IPS-18a (cell line): Measurements from ENCODE around the gene AFG1L.
"Not testable (repeated sequence)": the region's sequence is repeated elsewhere in the genome, so short reads cannot be mapped to it uniquely, and the experiment has no call there.

Experiments
- H3K27ac ChIP-seq: one replicate; pipeline ENCODE4 v1.5.1; 2013; ENCODE audit warnings: low read length
- H3K27me3 ChIP-seq: one replicate; pipeline ENCODE4 v1.6.1; 2013; ENCODE audit warnings: mild to moderate bottlenecking, low read length; ENCODE audit not compliant: control insufficient read depth, insufficient read depth
- H3K36me3 ChIP-seq: one replicate; pipeline ENCODE4 v1.6.1; 2013; ENCODE audit warnings: low read depth, low read length; ENCODE audit not compliant: control insufficient read depth
- H3K4me1 ChIP-seq: one replicate; pipeline ENCODE4 v1.6.1; 2013; ENCODE audit warnings: low read depth, low read length; ENCODE audit not compliant: control insufficient read depth
- H3K4me3 ChIP-seq: one replicate; pipeline ENCODE4 v1.5.1; 2013; ENCODE audit warnings: low read length
- H3K9ac ChIP-seq: one replicate; pipeline ENCODE4 v1.6.1; 2013; ENCODE audit warnings: mild to moderate bottlenecking, low read length, moderate library complexity
- H3K9me3 ChIP-seq: one replicate; pipeline ENCODE4 v1.6.1; 2013; ENCODE audit warnings: low read depth, low read length; ENCODE audit not compliant: control insufficient read depth

Gene AFG1L

GRCh38 chr6:108263371-108263770 is 31.5 kb upstream of the AFG1L start:
- Histone ChIP-seq H3K9me3 (no peaks in the 10 kb centered on the region), H3K9ac (no peak overlapping the region), H3K36me3 (no peaks in the 10 kb centered on the region), H3K4me1 (peaks cover 7% of the 10 kb centered on the region), H3K27ac (no peak overlapping the region), H3K4me3 (no peak overlapping the region), H3K27me3 (no peaks in the 10 kb centered on the region)

- no peaks in the 10 kb centered on the region for H3K9me3 ChIP-seq
- H3K4me1 ChIP-seq: no peaks in the 10 kb centered on the region
- H3K36me3 ChIP-seq: no peaks in the 10 kb centered on the region
- no peak overlapping the region for H3K9ac ChIP-seq
- H3K27ac ChIP-seq: no peak overlapping the region
- H3K27me3 ChIP-seq: no peaks in the 10 kb centered on the region
- no peak overlapping the region for H3K4me3 ChIP-seq
These were observed 26.0 kb upstream of the AFG1L start for GRCh38 chr6:108268845-108269244.

GRCh38 chr6:108269955-108270354 is 24.9 kb upstream of the AFG1L start:
- H3K4me1 ChIP-seq: not testable (repeated sequence)

GRCh38 chr6:108274546-108274945 is 20.3 kb upstream of the AFG1L start:
- Histone ChIP-seq H3K4me3 (no peak overlapping the region), H3K27ac (no peak overlapping the region), H3K27me3 (no peaks in the 10 kb centered on the region), H3K9me3 (no peaks in the 10 kb centered on the region), H3K36me3 (no peaks in the 10 kb centered on the region), H3K9ac (no peak overlapping the region), H3K4me1 (no peaks in the 10 kb centered on the region)

More at GRCh38 chr6:108269955-108270354, 24.9 kb upstream of the AFG1L start:
- not testable (repeated sequence) for H3K36me3 ChIP-seq, H3K9ac ChIP-seq, H3K27ac ChIP-seq, H3K4me3 ChIP-seq, H3K27me3 ChIP-seq, H3K9me3 ChIP-seq

- H3K4me1 ChIP-seq: peaks cover 9% of the 10 kb centered on the region
- H3K27me3 ChIP-seq: no peaks in the 10 kb centered on the region
- no peak overlapping the region for H3K4me3 ChIP-seq
- no peaks in the 10 kb centered on the region for H3K36me3 ChIP-seq
- no peak overlapping the region for H3K9ac ChIP-seq
- no peaks in the 10 kb centered on the region for H3K9me3 ChIP-seq
- H3K27ac ChIP-seq: no peak overlapping the region
These were observed 18.9 kb upstream of the AFG1L start for GRCh38 chr6:108275976-108276375.

- no peak overlapping the region for H3K27ac ChIP-seq
- peaks cover 9% of the 10 kb centered on the region for H3K4me1 ChIP-seq
- H3K27me3 ChIP-seq: no peaks in the 10 kb centered on the region
These were observed 17.6 kb upstream of the AFG1L start for GRCh38 chr6:108277295-108277694.

GRCh38 chr6:108277831-108278230 is 17.0 kb upstream of the AFG1L start:
- no peaks in the 10 kb centered on the region for H3K9me3 ChIP-seq
- H3K36me3 ChIP-seq: no peaks in the 10 kb centered on the region
- H3K9ac ChIP-seq: no peak overlapping the region
- H3K4me1 ChIP-seq: peaks cover 9% of the 10 kb centered on the region
- H3K27me3 ChIP-seq: no peaks in the 10 kb centered on the region
- no peak overlapping the region for H3K27ac ChIP-seq
- no peak overlapping the region for H3K4me3 ChIP-seq

More at GRCh38 chr6:108277295-108277694, 17.6 kb upstream of the AFG1L start:
- H3K36me3 ChIP-seq: no peaks in the 10 kb centered on the region
- H3K4me3 ChIP-seq: no peak overlapping the region
- no peak overlapping the region for H3K9ac ChIP-seq
- no peaks in the 10 kb centered on the region for H3K9me3 ChIP-seq

- Histone ChIP-seq H3K27ac (no peak overlapping the region), H3K9me3 (no peaks in the 10 kb centered on the region), H3K4me1 (peaks cover 2% of the 10 kb centered on the region), H3K9ac (no peak overlapping the region), H3K27me3 (no peaks in the 10 kb centered on the region), H3K4me3 (no peak overlapping the region), H3K36me3 (no peaks in the 10 kb centered on the region)
These were observed 9.5 kb upstream of the AFG1L start for GRCh38 chr6:108285381-108285780.

GRCh38 chr6:108286366-108286765 is 8.5 kb upstream of the AFG1L start:
- Histone ChIP-seq H3K27me3 (no peaks in the 10 kb centered on the region), H3K4me3 (no peak overlapping the region), H3K4me1 (no peaks in the 10 kb centered on the region), H3K9ac (no peak overlapping the region), H3K36me3 (no peaks in the 10 kb centered on the region), H3K27ac (no peak overlapping the region), H3K9me3 (no peaks in the 10 kb centered on the region)

- Histone ChIP-seq H3K4me1 (no peaks in the 10 kb centered on the region), H3K9ac (no peak overlapping the region), H3K4me3 (no peak overlapping the region), H3K27ac (no peak overlapping the region), H3K27me3 (no peaks in the 10 kb centered on the region), H3K9me3 (no peaks in the 10 kb centered on the region), H3K36me3 (no peaks in the 10 kb centered on the region)
These were observed 7.5 kb upstream of the AFG1L start for GRCh38 chr6:108287373-108287772.

- Histone ChIP-seq H3K9me3 (no peaks in the 10 kb centered on the region), H3K4me1 (no peaks in the 10 kb centered on the region), H3K27me3 (no peaks in the 10 kb centered on the region), H3K27ac (no peak overlapping the region), H3K36me3 (no peaks in the 10 kb centered on the region), H3K4me3 (no peak overlapping the region), H3K9ac (no peak overlapping the region)
These were observed 6.1 kb upstream of the AFG1L start for GRCh38 chr6:108288742-108289141.

- Histone ChIP-seq H3K27me3 (no peaks in the 10 kb centered on the region), H3K4me1 (peaks cover 8% of the 10 kb centered on the region), H3K4me3 (no peak overlapping the region), H3K9me3 (no peaks in the 10 kb centered on the region), H3K9ac (no peak overlapping the region), H3K27ac (no peak overlapping the region), H3K36me3 (no peaks in the 10 kb centered on the region)
These were observed 3.8 kb upstream of the AFG1L start for GRCh38 chr6:108291091-108291490.
